ENCODE measurements around the gene TLNRD1. TPM values are rescaled to one million over a fixed set of nuclear protein-coding genes. Genes with fewer than 3 reads are reported as not detected.

Gene TLNRD1
- total RNA-seq, 4 donors from 2014 or later, result 20.8 to 57.2 (median 28.2) TPM

GRCh38 chr15:81026836-81027599, 26.3 kb downstream of the TLNRD1 start:
- Histone ChIP-seq H3K4me3 (no peak overlapping the region), H3K27me3 (no peaks in the 10 kb centered on the region), H3K27ac (no peak overlapping the region), H3K4me1 (no peaks in the 10 kb centered on the region), H3K9me3 (no peaks in the 10 kb centered on the region), H3K36me3 (no peaks in the 10 kb centered on the region)
- no peak for DNase-seq
- intact Hi-C loops (cut with DNase I; ENCODE audit: low total_unique reads) (no loop called here), in situ Hi-C loops (cut with MboI; ENCODE audit: low pct_ligation_motif_present in 1 of 4, low pct_unique_long_range_greater_than_20kb in 1 of 4, low sequenced_read_pairs in 3 of 4) (no loop called here)
- WGBS, 2 donors (ENCODE audit: low coverage in 1 of 2), result 90 to 100% methylated on average over 2 of the region's 2 CpGs
- TF ChIP-seq POLR2AphosphoS5 (IDR thresholded peaks at IDR 0.05), result no peak
- TF ChIP-seq CTCF (IDR thresholded peaks at IDR 0.05), result no peak
- no peak for TF ChIP-seq POLR2A (IDR thresholded peaks at IDR 0.05)
- no peak for TF ChIP-seq EP300 (IDR thresholded peaks at IDR 0.05; ENCODE audit: low read depth)

DNA sequence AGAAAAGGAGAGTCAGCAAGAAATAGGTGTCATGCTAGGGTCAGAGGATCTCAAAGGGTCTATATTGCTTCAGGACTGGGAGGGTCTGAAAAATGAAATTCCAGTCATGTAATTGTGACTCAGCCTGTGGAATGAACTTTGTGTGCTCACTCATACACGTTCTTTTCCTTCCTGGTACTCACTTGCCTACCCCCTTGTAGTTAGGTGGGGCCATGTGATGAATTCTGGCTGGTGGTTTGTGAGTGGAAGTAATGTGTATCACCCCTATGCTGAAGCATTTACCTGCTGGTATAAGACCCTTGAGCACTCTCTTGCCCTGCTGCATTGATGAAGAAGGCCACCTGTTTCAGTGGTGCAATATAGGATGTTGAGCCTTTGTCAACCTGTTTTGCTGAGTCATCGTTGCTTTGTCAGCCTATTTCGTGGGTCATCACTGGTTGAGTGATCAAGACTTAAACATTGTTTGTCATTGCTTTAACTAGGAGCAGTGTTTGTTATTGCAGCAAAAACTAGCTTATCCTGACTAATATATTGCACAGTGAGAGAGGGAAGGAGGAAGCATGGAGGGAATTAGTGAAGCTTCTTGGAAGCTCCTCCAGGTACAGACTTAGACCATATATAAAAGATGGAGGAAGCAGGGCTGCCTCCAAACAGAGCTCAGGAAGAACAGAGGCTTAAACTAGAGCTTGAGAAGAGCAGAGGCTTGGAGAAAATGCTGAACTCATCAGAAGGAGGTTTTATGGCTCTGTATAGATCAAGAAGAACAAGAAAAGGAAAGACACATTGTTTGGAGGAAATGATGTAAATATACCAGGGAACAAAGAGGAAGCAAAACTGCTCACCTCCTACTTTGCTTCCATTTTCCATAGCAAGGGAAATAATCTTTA, 28.9 kb downstream of the TLNRD1 start:
- in situ Hi-C loops (cut with MboI; ENCODE audit: low pct_ligation_motif_present in 1 of 4, low pct_unique_long_range_greater_than_20kb in 1 of 4, low sequenced_read_pairs in 3 of 4) (no loop called here), intact Hi-C loops (cut with DNase I; ENCODE audit: low total_unique reads) (no loop called here)
- Histone ChIP-seq H3K36me3 (no peaks in the 10 kb centered on the region), H3K4me1 (peaks cover 0 to 13% (median 2%) of the 10 kb centered on the region in 4 donors), H3K4me3 (no peak overlapping the region), H3K27me3 (no peaks in the 10 kb centered on the region), H3K9me3 (no peaks in the 10 kb centered on the region), H3K27ac (no peak overlapping the region)
- TF ChIP-seq CTCF (IDR thresholded peaks at IDR 0.05) (no peak), POLR2AphosphoS5 (IDR thresholded peaks at IDR 0.05) (no peak), POLR2A (IDR thresholded peaks at IDR 0.05) (no peak), EP300 (IDR thresholded peaks at IDR 0.05; ENCODE audit: low read depth) (no peak)
- 72% methylated on average over 3 of the region's 3 CpGs; no CpG with 5 or more reads in 1 of the 2 donors for WGBS, 2 donors (ENCODE audit: low coverage in 1 of 2)
- DNase-seq, result no peak

DNA sequence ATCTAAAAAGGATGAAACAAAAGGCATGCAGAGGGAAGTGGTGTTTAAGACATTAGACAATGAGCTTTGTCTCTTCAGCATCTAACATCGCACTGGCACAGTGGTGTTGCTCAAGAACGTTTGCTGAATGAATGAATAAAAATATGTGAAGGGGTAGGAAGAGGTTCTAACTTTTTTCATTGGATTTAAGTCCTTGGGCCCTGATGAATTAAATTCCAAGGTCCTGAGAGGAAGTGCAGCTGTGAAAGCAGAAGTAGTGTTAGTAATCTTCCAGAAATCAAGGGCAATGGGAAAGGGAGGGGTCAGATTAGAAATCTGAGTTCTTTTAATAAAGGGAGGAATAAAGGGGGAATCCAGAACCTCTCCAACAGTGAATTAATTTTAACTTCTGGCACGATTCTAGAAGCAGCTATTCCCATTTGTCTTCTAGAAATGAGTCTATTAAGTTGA, 29.6 kb downstream of the TLNRD1 start:
- H3K36me3 ChIP-seq, result no peaks in the 10 kb centered on the region
- in situ Hi-C loops (cut with MboI; ENCODE audit: low pct_ligation_motif_present in 1 of 4, low pct_unique_long_range_greater_than_20kb in 1 of 4, low sequenced_read_pairs in 3 of 4) (no loop called here), intact Hi-C loops (cut with DNase I; ENCODE audit: low total_unique reads) (no loop called here)
- TF ChIP-seq CTCF (IDR thresholded peaks at IDR 0.05) (no peak), POLR2AphosphoS5 (IDR thresholded peaks at IDR 0.05) (no peak), POLR2A (IDR thresholded peaks at IDR 0.05) (no peak)
- no peaks in the 10 kb centered on the region for H3K27me3 ChIP-seq
- WGBS, 2 donors (ENCODE audit: low coverage in 1 of 2), result 71 to 72% methylated on average over 3 of the region's 3 CpGs
- H3K9me3 ChIP-seq, result no peaks in the 10 kb centered on the region
- H3K27ac ChIP-seq, result no peak overlapping the region
- no peak overlapping the region for H3K4me3 ChIP-seq
- H3K4me1 ChIP-seq, result peaks cover 0 to 13% (median 2%) of the 10 kb centered on the region in 4 donors
- DNase-seq, result no peak

DNA sequence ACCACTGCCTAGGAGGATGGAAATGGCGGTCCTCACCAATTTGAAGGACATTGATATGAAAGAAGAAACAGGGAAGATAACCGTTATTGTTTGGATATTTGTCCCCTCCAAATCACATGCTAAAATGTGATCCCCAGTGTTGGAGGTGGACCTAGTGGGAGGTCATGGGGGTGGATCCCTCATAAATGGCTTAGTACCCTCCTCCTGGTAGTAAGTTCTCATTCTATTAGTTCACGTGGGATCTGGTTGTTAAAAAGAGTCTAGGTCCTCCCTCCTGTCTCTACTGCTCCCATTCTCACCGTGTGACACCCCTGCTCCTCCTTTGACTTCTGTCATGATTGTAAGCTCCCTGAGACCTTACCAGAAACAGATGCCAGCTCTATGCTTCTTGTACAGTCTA, 30.5 kb downstream of the TLNRD1 start:
- Histone ChIP-seq H3K4me3 (no peak overlapping the region), H3K27ac (no peak overlapping the region), H3K4me1 (peaks cover 0 to 13% (median 2%) of the 10 kb centered on the region in 4 donors), H3K27me3 (no peaks in the 10 kb centered on the region), H3K9me3 (no peaks in the 10 kb centered on the region), H3K36me3 (no peaks in the 10 kb centered on the region)
- TF ChIP-seq EP300 (IDR thresholded peaks at IDR 0.05; ENCODE audit: low read depth), result no peak
- TF ChIP-seq POLR2AphosphoS5 (IDR thresholded peaks at IDR 0.05), result no peak
- TF ChIP-seq POLR2A (IDR thresholded peaks at IDR 0.05), result no peak
- no peak for TF ChIP-seq CTCF (IDR thresholded peaks at IDR 0.05)
- intact Hi-C loops (cut with DNase I; ENCODE audit: low total_unique reads), result no loop called here
- in situ Hi-C loops (cut with MboI; ENCODE audit: low pct_ligation_motif_present in 1 of 4, low pct_unique_long_range_greater_than_20kb in 1 of 4, low sequenced_read_pairs in 3 of 4), result no loop called here
- DNase-seq, result no peak
- 91 to 93% methylated on average over 4 of the region's 4 CpGs for WGBS, 2 donors (ENCODE audit: low coverage in 1 of 2)

All from transverse colon (tissue), 4 donors.